ENCODE results near the gene DDX39B. TPM values are rescaled to one million over a fixed set of nuclear protein-coding genes. Genes with fewer than 3 reads are reported as not detected.

Gene DDX39B
- total and polyA plus RNA-seq, 9 of the 15 experiments (the other 6 are each of a cell fraction or from before 2014, with no cell fraction given), result 479 to 869 (median 592) TPM

- TF ChIP-seq ZNF639 (CRISPR knock-in tag; conservative IDR thresholded peaks at IDR 0.05 in 1 of 2, IDR thresholded peaks at IDR 0.05 in 1 of 2) (peak in 1 of 2 experiments; percentile 44; a peak in 1 of 4 replicates), CREB5 (CRISPR knock-in tag; IDR thresholded peaks at IDR 0.05) (no peak), SPI1 (IDR thresholded peaks at IDR 0.05; ENCODE audit: borderline replicate concordance, low read depth, low read length) (0 out of 2 replicates have a peak, but pooled peaks have one; percentile 16), ZNF24 (IDR thresholded peaks at IDR 0.05) (no peak), CAMTA2 (CRISPR knock-in tag; conservative IDR thresholded peaks at IDR 0.05) (no peak), ARID3B (CRISPR knock-in tag; IDR thresholded peaks at IDR 0.05; ENCODE audit: borderline replicate concordance) (no peak), PRPF4 (IDR thresholded peaks at IDR 0.05; ENCODE audit: insufficient read depth, low read depth, low read length, poor library complexity, severe bottlenecking) (no peak), ZNF124 (CRISPR knock-in tag; IDR thresholded peaks at IDR 0.05) (no peak), DACH1 (IDR thresholded peaks at IDR 0.05; ENCODE audit: partially characterized antibody) (no peak), ZNF609 (CRISPR knock-in tag; IDR thresholded peaks at IDR 0.05; ENCODE audit: borderline replicate concordance) (no peak), SMARCE1 (IDR thresholded peaks at IDR 0.05) (peak; percentile 86), GABPB2 (CRISPR knock-in tag; conservative IDR thresholded peaks at IDR 0.05) (no peak), STAT5A (IDR thresholded peaks at IDR 0.05; ENCODE audit: borderline replicate concordance, low read length) (no peak), ELF1 (tag; IDR thresholded peaks at IDR 0.05) (no peak), ZNF311 (CRISPR knock-in tag; IDR thresholded peaks at IDR 0.05) (no peak), POLR2H (tag; IDR thresholded peaks at IDR 0.05; ENCODE audit: low read depth) (peak; percentile 41; the same call in 1 of the 2 replicates), NR2C2 (CRISPR knock-in tag; IDR thresholded peaks at IDR 0.05) (no peak), NR2C2 (tag; IDR thresholded peaks at IDR 0.05) (peak; percentile 47; the same call in 1 of the 2 replicates)
Observed at GRCh38 chr6:31558631-31559500, 17.1 kb upstream of the DDX39B start (continued).
